A549 (cell line): ENCODE results near the gene ACER1. TPM values are rescaled to one million over a fixed set of nuclear protein-coding genes. Genes with fewer than 3 reads are reported as not detected.

ENCODE experiments used
- ATAC-seq, 2 experiments: fragments of 200-7000 bp in 1 of 2; fragments of >200 bp in 1 of 2; cut with Nextera tagmentation in 1 of 2; cut with Tn5 transposase in 1 of 2; 3 replicates each; pipeline versions ENCODE4 v1.8.0 to v1.9.1; 2018 to 2020; ENCODE audit warnings: mild to moderate bottlenecking in 1 of 2, moderate library complexity in 1 of 2
- CTCF ChIA-PET: fragments of 300-600 bp; sonication (Branson Sonifier 250); formaldehyde crosslinking; extraction: SDS; loops from one replicate; lab custom pipeline; 2021; ENCODE audit warnings: antibody characterized with exemption, inconsistent platforms; lab: Yijun Ruan, JAX
- POLR2A ChIA-PET: fragments of 350-600 bp; formaldehyde crosslinking; extraction: SDS; loops from one replicate; lab custom pipeline; 2021; ENCODE audit warnings: antibody characterized with exemption, inconsistent platforms; lab: Yijun Ruan, JAX
- DNase-seq, 2 experiments: peaks; one replicate each; pipeline versions ENCODE4 v3.0.0 to v3.0.0-alpha.2; 2011 to 2016; ENCODE audit warnings: low read depth in 1 of 2, low spot score in 1 of 2
- FAIRE-seq: peaks from 2 replicates; lab custom pipeline; 2011; peaks lifted over from hg19 to GRCh38; lab: Jason Lieb, UNC
- H3K27ac ChIP-seq, 2 experiments: fragments of >200 bp; sonication (Bioruptor Twin); formaldehyde crosslinking; 3 replicates each; pipeline ENCODE4 v1.5.1; 2016 to 2017
- H3K4me1 ChIP-seq: fragments of >200 bp; sonication (Bioruptor Twin); formaldehyde crosslinking; 3 replicates; pipeline ENCODE4 v1.6.1; 2016
- H3K4me2 ChIP-seq: fragments of >200 bp; sonication (Bioruptor Twin); formaldehyde crosslinking; 3 replicates; pipeline ENCODE4 v1.6.1; 2016
- H3K4me3 ChIP-seq: fragments of >200 bp; sonication (Bioruptor Twin); formaldehyde crosslinking; 3 replicates; pipeline ENCODE4 v1.5.1; 2016
- H3K9me3 ChIP-seq: fragments of >200 bp; sonication (Bioruptor Twin); formaldehyde crosslinking; 3 replicates; pipeline ENCODE4 v1.6.1; 2016
- CBX2 ChIP-seq: fragments of 200-600 bp; sonication (generic); IDR thresholded peaks from 2 replicates; pipeline ENCODE4 v1.6.1; 2016; ENCODE audit warnings: low read depth, mild to moderate bottlenecking, borderline replicate concordance
- CEBPB ChIP-seq, 2 experiments: fragments of >200 bp in 1 of 2; sonication (Bioruptor Twin) in 1 of 2; formaldehyde crosslinking in 1 of 2; IDR thresholded peaks; 2 replicates each; pipeline ENCODE4 v1.6.1; 2012 to 2016
- ELK1 ChIP-seq: fragments of 150-350 bp; IDR thresholded peaks from 2 replicates; pipeline ENCODE4 v1.6.1; 2014; ENCODE audit warnings: low read depth, mild to moderate bottlenecking, low read length
- EP300 ChIP-seq, 2 experiments: fragments of >200 bp; sonication (Bioruptor Twin); formaldehyde crosslinking; IDR thresholded peaks; 2 replicates in 1 of 2; 3 replicates in 1 of 2; pipeline ENCODE4 v1.6.1; 2016 to 2017
- KDM1A ChIP-seq: fragments of 200-600 bp; sonication (generic); IDR thresholded peaks from 2 replicates; pipeline ENCODE4 v1.6.1; 2016; ENCODE audit warnings: low read depth, mild to moderate bottlenecking
- NPAS2 ChIP-seq: fragments of 250-450 bp; sonication (Bioruptor Pico); IDR thresholded peaks from 2 replicates; pipeline ENCODE4 v1.8.0; 2022; ENCODE audit warnings: mild to moderate bottlenecking, moderate library complexity, borderline replicate concordance
- PHF8 ChIP-seq: fragments of 200-600 bp; sonication (generic); IDR thresholded peaks from 2 replicates; pipeline ENCODE4 v1.6.1; 2016; ENCODE audit warnings: low read depth, mild to moderate bottlenecking, antibody characterized with exemption, moderate library complexity, borderline replicate concordance
- POLR2A ChIP-seq: IDR thresholded peaks from 2 replicates; pipeline ENCODE4 v1.6.1; 2012; ENCODE audit warnings: mild to moderate bottlenecking, low read length
- SREBF2 ChIP-seq: fragments of 450-650 bp; IDR thresholded peaks from 2 replicates; pipeline ENCODE4 v1.6.1; 2014; ENCODE audit warnings: mild to moderate bottlenecking, moderate library complexity
- WGBS: methylation state at CpG from one replicate; pipeline ENCODE4 v1.1.6; 2017; ENCODE audit errors: missing lambda C conversion rate; 5-methylcytosine and 5-hydroxymethylcytosine counted together
- polyA plus RNA-seq, 4 experiments: library from polyadenylated mRNA; depleted of rRNA in 3 of 4; stranded (reverse); fragments of >200 nt; fragmentation: RNase III in 1 of 4; extraction: RNeasy Plus Mini Kit Qiagen cat#74134 plus additional on column Dnase treatment in 1 of 4; gene quantifications; 2 replicates in 3 of 4; 3 replicates in 1 of 4; pipeline ENCODE4 v1.2.3, GENCODE V29; 2011 to 2017

Gene ACER1
- polyA plus RNA-seq, 2 of the 4 experiments (the other 2 are of a cell fraction), result not detected

- ChIA-PET POLR2A (no interaction called here), CTCF (interaction anchor here (1.0 kb wide), 1 partner anchor 132 kb away, joined by 3 read pairs; no protein-coding TSS in a partner anchor)
- no peak overlapping the region for H3K4me2 ChIP-seq
- TF ChIP-seq PHF8, result no peak
- no peak for TF ChIP-seq CEBPB (IDR thresholded peaks at IDR 0.05)
- no peak for TF ChIP-seq EP300 (IDR thresholded peaks at IDR 0.05)
- no peak for TF ChIP-seq KDM1A
- no peak for TF ChIP-seq ELK1
- no peak for TF ChIP-seq SREBF2
- no peak for TF ChIP-seq POLR2A
- TF ChIP-seq CBX2, result no peak
- no peak for TF ChIP-seq NPAS2 (CRISPR knock-in tag)
- 93% methylated on average over 15 of the region's 15 CpGs for WGBS
- no peak for DNase-seq
- ATAC-seq, result no peak
- H3K27ac ChIP-seq, result no peak overlapping the region
- no peak for FAIRE-seq
- no peak overlapping the region for H3K4me3 ChIP-seq
- no peaks in the 10 kb centered on the region for H3K4me1 ChIP-seq
- no peaks in the 10 kb centered on the region for H3K9me3 ChIP-seq
Observed at GRCh38 chr19:6258812-6259311, 74.5 kb downstream of the ACER1 start.

Other genes starting within 250 kb of the ACER1 start
- gene RFX2, start 223.1 kb downstream of the ACER1 start, polyA plus RNA-seq (2011; rRNA removed), result 3.9 and 4.0 TPM in 2 replicates
- gene RFX2, start 223.1 kb downstream of the ACER1 start, polyA plus RNA-seq (2017; fragmentation: RNase III; extraction: RNeasy Plus Mini Kit Qiagen cat#74134 plus additional on column Dnase treatment), result 3.7 to 4.9 TPM (median 4.3 TPM) in 3 replicates
- gene ACSBG2, start 197.9 kb downstream of the ACER1 start, polyA plus RNA-seq (2011; rRNA removed), result not detected in 2 replicates
- gene ACSBG2, start 197.9 kb downstream of the ACER1 start, polyA plus RNA-seq (2017; fragmentation: RNase III; extraction: RNeasy Plus Mini Kit Qiagen cat#74134 plus additional on column Dnase treatment), result not detected in 3 replicates
- gene MLLT1, start 53.6 kb downstream of the ACER1 start, polyA plus RNA-seq (2011; rRNA removed), result 6.3 and 7.4 TPM in 2 replicates
- 14.6 to 18.6 TPM (median 17.5 TPM) in 3 replicates for gene MLLT1, start 53.6 kb downstream of the ACER1 start, polyA plus RNA-seq (2017; fragmentation: RNase III; extraction: RNeasy Plus Mini Kit Qiagen cat#74134 plus additional on column Dnase treatment)
- gene CLPP, start 27.9 kb upstream of the ACER1 start, polyA plus RNA-seq (2011; rRNA removed), result 28.2 and 35.2 TPM in 2 replicates
- 45.2 to 51.8 TPM (median 49.9 TPM) in 3 replicates for gene CLPP, start 27.9 kb upstream of the ACER1 start, polyA plus RNA-seq (2017; fragmentation: RNase III; extraction: RNeasy Plus Mini Kit Qiagen cat#74134 plus additional on column Dnase treatment)
- gene ALKBH7, start 39.2 kb upstream of the ACER1 start, polyA plus RNA-seq (2011; rRNA removed), result 9.9 and 10.2 TPM in 2 replicates
- 14.9 to 18.1 TPM (median 18.1 TPM) in 3 replicates for gene ALKBH7, start 39.2 kb upstream of the ACER1 start, polyA plus RNA-seq (2017; fragmentation: RNase III; extraction: RNeasy Plus Mini Kit Qiagen cat#74134 plus additional on column Dnase treatment)
- gene PSPN, start 42.3 kb upstream of the ACER1 start, polyA plus RNA-seq (2011; rRNA removed), result 0.34 and 0.62 TPM in 2 replicates
- 0.71 to 0.75 TPM (median 0.71 TPM) in 3 replicates for gene PSPN, start 42.3 kb upstream of the ACER1 start, polyA plus RNA-seq (2017; fragmentation: RNase III; extraction: RNeasy Plus Mini Kit Qiagen cat#74134 plus additional on column Dnase treatment)
- gene GTF2F1, start 59.6 kb upstream of the ACER1 start, polyA plus RNA-seq (2011; rRNA removed), result 32.1 and 39.0 TPM in 2 replicates
- 75.0 to 76.8 TPM (median 75.3 TPM) in 3 replicates for gene GTF2F1, start 59.6 kb upstream of the ACER1 start, polyA plus RNA-seq (2017; fragmentation: RNase III; extraction: RNeasy Plus Mini Kit Qiagen cat#74134 plus additional on column Dnase treatment)
- 45.6 and 54.3 TPM in 2 replicates for gene KHSRP, start 91.2 kb upstream of the ACER1 start, polyA plus RNA-seq (2011; rRNA removed)
- 177 to 192 TPM (median 183 TPM) in 3 replicates for gene KHSRP, start 91.2 kb upstream of the ACER1 start, polyA plus RNA-seq (2017; fragmentation: RNase III; extraction: RNeasy Plus Mini Kit Qiagen cat#74134 plus additional on column Dnase treatment)
- 0.09 and 0.17 TPM in 2 replicates for gene SLC25A41, start 100.2 kb upstream of the ACER1 start, polyA plus RNA-seq (2011; rRNA removed)
- gene SLC25A41, start 100.2 kb upstream of the ACER1 start, polyA plus RNA-seq (2017; fragmentation: RNase III; extraction: RNeasy Plus Mini Kit Qiagen cat#74134 plus additional on column Dnase treatment), result 0.15 to 0.26 TPM (median 0.22 TPM) in 3 replicates
- gene SLC25A23, start 126.2 kb upstream of the ACER1 start, polyA plus RNA-seq (2011; rRNA removed), result 3.3 and 7.3 TPM in 2 replicates
- 15.5 to 18.6 TPM (median 18.2 TPM) in 3 replicates for gene SLC25A23, start 126.2 kb upstream of the ACER1 start, polyA plus RNA-seq (2017; fragmentation: RNase III; extraction: RNeasy Plus Mini Kit Qiagen cat#74134 plus additional on column Dnase treatment)
- gene CRB3, start 130.7 kb upstream of the ACER1 start, polyA plus RNA-seq (2011; rRNA removed), result 1.9 TPM in 2 replicates
- 4.2 to 5.7 TPM (median 4.5 TPM) in 3 replicates for gene CRB3, start 130.7 kb upstream of the ACER1 start, polyA plus RNA-seq (2017; fragmentation: RNase III; extraction: RNeasy Plus Mini Kit Qiagen cat#74134 plus additional on column Dnase treatment)
- gene DENND1C, start 148.2 kb upstream of the ACER1 start, polyA plus RNA-seq (2011; rRNA removed), result 0.26 and 0.30 TPM in 2 replicates
- 0.22 to 0.32 TPM (median 0.28 TPM) in 3 replicates for gene DENND1C, start 148.2 kb upstream of the ACER1 start, polyA plus RNA-seq (2017; fragmentation: RNase III; extraction: RNeasy Plus Mini Kit Qiagen cat#74134 plus additional on column Dnase treatment)
- gene TUBB4A, start 168.7 kb upstream of the ACER1 start, polyA plus RNA-seq (2011; rRNA removed), result 2.2 and 2.5 TPM in 2 replicates
- 15.4 to 17.6 TPM (median 17.5 TPM) in 3 replicates for gene TUBB4A, start 168.7 kb upstream of the ACER1 start, polyA plus RNA-seq (2017; fragmentation: RNase III; extraction: RNeasy Plus Mini Kit Qiagen cat#74134 plus additional on column Dnase treatment)
- gene TNFSF9, start 197.4 kb upstream of the ACER1 start, polyA plus RNA-seq (2011; rRNA removed), result 5.4 and 6.3 TPM in 2 replicates
- gene TNFSF9, start 197.4 kb upstream of the ACER1 start, polyA plus RNA-seq (2017; fragmentation: RNase III; extraction: RNeasy Plus Mini Kit Qiagen cat#74134 plus additional on column Dnase treatment), result 11.1 to 16.7 TPM (median 15.9 TPM) in 3 replicates